Endothelial cell (in vitro differentiated cells): ENCODE results near the gene DUSP5. TPM values are rescaled to one million over a fixed set of nuclear protein-coding genes. Genes with fewer than 3 reads are reported as not detected.

Source experiments
- DNase-seq: peaks from one replicate; pipeline ENCODE4 v3.0.0; 2021; ENCODE audit warnings: low spot score
- H3K27ac Mint-ChIP-seq: one replicate; pipeline ENCODE4 v1.8.0; 2021; ENCODE audit warnings: mixed read lengths, inconsistent platforms; ENCODE audit not compliant: unreplicated experiment
- H3K27me3 Mint-ChIP-seq: one replicate; pipeline ENCODE4 v1.8.0; 2021; ENCODE audit warnings: mild to moderate bottlenecking, moderate library complexity, mixed read lengths, inconsistent platforms; ENCODE audit not compliant: unreplicated experiment
- H3K36me3 Mint-ChIP-seq: one replicate; pipeline ENCODE4 v1.8.0; 2021; ENCODE audit warnings: mild to moderate bottlenecking, low read depth, mixed read lengths, inconsistent platforms; ENCODE audit not compliant: unreplicated experiment
- H3K4me1 Mint-ChIP-seq: one replicate; pipeline ENCODE4 v1.8.0; 2021; ENCODE audit warnings: mild to moderate bottlenecking, mixed read lengths, inconsistent platforms; ENCODE audit not compliant: unreplicated experiment
- H3K4me3 Mint-ChIP-seq: one replicate; pipeline ENCODE4 v1.8.0; 2021; ENCODE audit warnings: mild to moderate bottlenecking, mixed read lengths, inconsistent platforms; ENCODE audit not compliant: unreplicated experiment
- H3K9me3 Mint-ChIP-seq: one replicate; pipeline ENCODE4 v1.8.0; 2021; ENCODE audit warnings: mixed read lengths, inconsistent platforms; ENCODE audit not compliant: unreplicated experiment
- long read RNA-seq: library from polyadenylated mRNA; unstranded; transcript quantifications from one replicate; pipeline ENCODE4 v2.0.0, GENCODE V29; 2020; ENCODE audit not compliant: unreplicated experiment
- total RNA-seq: library from RNA; stranded (reverse); fragmentation: NEBNext Ultra II Directional; extraction: Animal tissue kit (Norgen Biotek cat#: 25700); gene quantifications from one replicate; pipeline ENCODE4 v1.2.1, GENCODE V29; 2021; ENCODE audit not compliant: unreplicated experiment
- TF ChIP-seq, protein P1 (sequence below): fragments of 200-600 bp; sonication (generic); IDR thresholded peaks from one replicate; pipeline ENCODE4 v1.5.0; 2021; ENCODE audit warnings: antibody characterized with exemption; ENCODE audit not compliant: unreplicated experiment

The DUSP5 gene, protein sequence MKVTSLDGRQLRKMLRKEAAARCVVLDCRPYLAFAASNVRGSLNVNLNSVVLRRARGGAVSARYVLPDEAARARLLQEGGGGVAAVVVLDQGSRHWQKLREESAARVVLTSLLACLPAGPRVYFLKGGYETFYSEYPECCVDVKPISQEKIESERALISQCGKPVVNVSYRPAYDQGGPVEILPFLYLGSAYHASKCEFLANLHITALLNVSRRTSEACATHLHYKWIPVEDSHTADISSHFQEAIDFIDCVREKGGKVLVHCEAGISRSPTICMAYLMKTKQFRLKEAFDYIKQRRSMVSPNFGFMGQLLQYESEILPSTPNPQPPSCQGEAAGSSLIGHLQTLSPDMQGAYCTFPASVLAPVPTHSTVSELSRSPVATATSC
- total RNA-seq: 46.0 TPM
- long read RNA-seq, partial matches to known transcripts: 0 of 1 reads
- long read RNA-seq, other reads (novel, unspliced or antisense): 0 of 1 reads

DNA sequence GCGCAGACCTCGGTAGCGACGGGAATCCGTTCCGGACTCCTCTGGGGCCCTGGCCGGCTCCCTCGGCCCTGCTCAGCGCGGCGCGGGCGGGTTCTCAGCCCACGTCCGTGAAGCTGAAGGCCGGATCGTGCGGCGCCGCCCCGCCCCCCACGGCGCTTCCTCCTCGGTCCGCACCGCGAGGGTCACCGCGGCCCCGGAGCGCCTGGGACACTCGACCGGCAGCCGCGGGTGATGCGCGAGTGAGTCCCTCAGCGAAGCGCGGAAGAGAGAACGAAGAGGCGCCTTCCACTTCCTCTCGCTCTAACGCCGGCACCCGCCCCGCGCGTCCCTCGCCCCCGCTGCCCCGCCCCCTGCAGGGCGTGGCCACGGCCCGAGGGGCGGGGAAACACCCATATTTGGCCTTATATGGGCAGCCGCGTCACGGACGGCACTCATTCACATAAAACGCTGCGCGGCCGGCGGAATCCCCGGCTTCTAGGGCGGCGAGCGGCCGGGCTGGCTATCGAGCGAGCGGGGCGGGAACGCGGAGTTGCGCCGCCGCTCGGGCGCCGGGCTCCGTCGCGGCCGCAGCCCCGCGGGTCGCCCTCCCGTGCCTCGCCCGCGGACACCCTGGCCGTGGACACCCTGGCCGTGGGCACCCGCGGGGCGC is at the start of gene DUSP5:
Gene DUSP5 (plus strand): TSS at position 470 of the 649 bp plus-strand sequence. CDS start 215 bp downstream, outside the sequence.
- Mint-ChIP-seq H3K36me3 (peaks cover 14% of the 10 kb centered on the region), H3K4me1 (peaks cover 54% of the 10 kb centered on the region), H3K27ac (peak within 1 kb of the TSS; percentile 93), H3K9me3 (no peaks in the 10 kb centered on the region), H3K4me3 (peak within 1 kb of the TSS; percentile 99), H3K27me3 (peaks cover 22% of the 10 kb centered on the region)
- TF ChIP-seq, protein P1, sequence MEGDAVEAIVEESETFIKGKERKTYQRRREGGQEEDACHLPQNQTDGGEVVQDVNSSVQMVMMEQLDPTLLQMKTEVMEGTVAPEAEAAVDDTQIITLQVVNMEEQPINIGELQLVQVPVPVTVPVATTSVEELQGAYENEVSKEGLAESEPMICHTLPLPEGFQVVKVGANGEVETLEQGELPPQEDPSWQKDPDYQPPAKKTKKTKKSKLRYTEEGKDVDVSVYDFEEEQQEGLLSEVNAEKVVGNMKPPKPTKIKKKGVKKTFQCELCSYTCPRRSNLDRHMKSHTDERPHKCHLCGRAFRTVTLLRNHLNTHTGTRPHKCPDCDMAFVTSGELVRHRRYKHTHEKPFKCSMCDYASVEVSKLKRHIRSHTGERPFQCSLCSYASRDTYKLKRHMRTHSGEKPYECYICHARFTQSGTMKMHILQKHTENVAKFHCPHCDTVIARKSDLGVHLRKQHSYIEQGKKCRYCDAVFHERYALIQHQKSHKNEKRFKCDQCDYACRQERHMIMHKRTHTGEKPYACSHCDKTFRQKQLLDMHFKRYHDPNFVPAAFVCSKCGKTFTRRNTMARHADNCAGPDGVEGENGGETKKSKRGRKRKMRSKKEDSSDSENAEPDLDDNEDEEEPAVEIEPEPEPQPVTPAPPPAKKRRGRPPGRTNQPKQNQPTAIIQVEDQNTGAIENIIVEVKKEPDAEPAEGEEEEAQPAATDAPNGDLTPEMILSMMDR: no peak
- DNase-seq: peak; percentile 95

DNA sequence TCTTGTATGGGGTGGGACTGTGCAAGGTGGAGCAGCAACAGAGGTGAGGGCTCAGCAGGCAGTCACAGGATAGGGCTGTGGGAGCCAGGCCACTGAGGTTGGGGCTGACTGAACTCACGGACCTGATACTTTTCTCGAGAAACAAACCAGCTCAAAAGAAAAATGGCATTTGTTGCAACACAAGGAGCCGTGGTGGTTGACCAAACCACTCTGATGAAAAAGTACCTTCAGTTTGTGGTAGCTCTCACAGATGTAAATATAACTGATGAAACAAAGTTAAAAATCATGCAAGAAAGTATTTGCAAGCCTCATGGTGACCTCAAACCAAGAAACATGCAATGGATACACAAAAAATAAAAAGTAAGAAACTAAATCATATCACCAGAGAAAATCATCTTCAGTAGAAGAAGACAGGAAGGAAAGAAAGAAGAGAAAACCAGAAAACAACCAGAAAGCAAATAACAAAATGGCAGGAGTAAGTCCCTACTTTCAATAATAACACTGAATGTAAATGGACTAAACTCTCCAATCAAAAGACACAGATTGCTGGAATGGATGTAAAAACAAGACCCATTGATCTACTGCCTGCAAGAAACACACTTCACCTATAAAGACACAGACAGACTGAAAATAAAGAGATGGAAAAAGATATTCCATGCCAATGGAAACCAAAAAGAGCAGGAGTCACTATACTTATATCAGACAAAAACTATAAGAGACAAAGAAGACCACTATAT is 48.9 kb upstream of the DUSP5 start:
- H3K27ac Mint-ChIP-seq: no peak overlapping the region
- DNase-seq: no peak
- peaks cover 21% of the 10 kb centered on the region for H3K4me1 Mint-ChIP-seq
- no peak overlapping the region for H3K4me3 Mint-ChIP-seq
- H3K36me3 Mint-ChIP-seq: no peaks in the 10 kb centered on the region
- TF ChIP-seq, protein P1: no peak
- H3K9me3 Mint-ChIP-seq: no peaks in the 10 kb centered on the region
- peaks cover 5% of the 10 kb centered on the region for H3K27me3 Mint-ChIP-seq

DNA sequence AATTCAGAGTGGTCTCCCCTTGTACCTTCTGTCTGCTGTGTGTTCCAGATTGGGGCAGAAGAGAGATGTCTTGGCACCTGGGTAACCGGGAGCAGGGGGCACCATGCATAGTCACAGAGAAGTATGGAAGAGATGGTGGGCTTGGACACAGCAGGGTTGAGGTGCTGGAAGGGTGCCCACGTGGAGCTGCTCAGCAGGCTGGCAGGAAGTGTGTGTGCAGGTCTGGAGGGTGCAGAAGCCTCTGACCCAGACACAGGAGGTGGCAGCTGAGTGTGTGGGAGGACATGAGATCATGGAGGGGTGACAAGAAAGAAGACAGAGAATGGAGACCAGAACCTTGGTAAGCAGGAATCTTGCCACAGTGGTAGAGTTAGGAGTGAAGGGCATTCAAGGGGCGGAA is 42.3 kb upstream of the DUSP5 start:
- peaks cover 9% of the 10 kb centered on the region for H3K4me1 Mint-ChIP-seq
- no peak for DNase-seq
- TF ChIP-seq, protein P1: no peak
- H3K4me3 Mint-ChIP-seq: no peak overlapping the region
- H3K27me3 Mint-ChIP-seq: peaks cover 7% of the 10 kb centered on the region
- no peaks in the 10 kb centered on the region for H3K36me3 Mint-ChIP-seq
- no peaks in the 10 kb centered on the region for H3K9me3 Mint-ChIP-seq
- no peak overlapping the region for H3K27ac Mint-ChIP-seq

DNA sequence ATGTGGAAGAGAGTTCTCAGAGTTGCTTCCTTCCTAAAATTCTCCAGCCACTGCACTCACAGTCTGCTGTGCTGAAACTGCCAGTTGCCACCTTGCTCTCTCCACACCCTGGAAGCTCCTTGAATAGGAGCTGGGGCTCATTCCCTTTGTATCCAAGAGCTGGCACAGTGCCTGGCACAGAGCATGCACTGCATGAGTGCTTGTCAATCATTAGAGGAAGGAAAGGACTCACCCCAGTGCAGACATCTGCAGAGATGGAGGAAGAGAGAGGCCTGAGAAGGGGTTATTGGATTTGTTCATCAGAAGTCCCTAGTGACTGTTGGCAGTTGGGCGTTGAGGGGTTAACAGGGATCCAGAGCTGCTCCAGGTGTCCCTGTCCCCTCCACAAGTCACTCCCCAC is 41.7 kb upstream of the DUSP5 start:
- TF ChIP-seq, protein P1: no peak

More for the DNA sequence above, 41.7 kb upstream of the DUSP5 start:
- Mint-ChIP-seq H3K27me3 (peaks cover 7% of the 10 kb centered on the region), H3K27ac (no peak overlapping the region), H3K4me1 (peaks cover 4% of the 10 kb centered on the region), H3K9me3 (no peaks in the 10 kb centered on the region), H3K4me3 (no peak overlapping the region), H3K36me3 (no peaks in the 10 kb centered on the region)
- no peak for DNase-seq
